ENCODE measurements around the gene ITFG2. TPM values are rescaled to one million over a fixed set of nuclear protein-coding genes. Genes with fewer than 3 reads are reported as not detected.

The ITFG2 gene
- total RNA-seq, 1 experiment from 2014 or later: 23.9 TPM

DNA sequence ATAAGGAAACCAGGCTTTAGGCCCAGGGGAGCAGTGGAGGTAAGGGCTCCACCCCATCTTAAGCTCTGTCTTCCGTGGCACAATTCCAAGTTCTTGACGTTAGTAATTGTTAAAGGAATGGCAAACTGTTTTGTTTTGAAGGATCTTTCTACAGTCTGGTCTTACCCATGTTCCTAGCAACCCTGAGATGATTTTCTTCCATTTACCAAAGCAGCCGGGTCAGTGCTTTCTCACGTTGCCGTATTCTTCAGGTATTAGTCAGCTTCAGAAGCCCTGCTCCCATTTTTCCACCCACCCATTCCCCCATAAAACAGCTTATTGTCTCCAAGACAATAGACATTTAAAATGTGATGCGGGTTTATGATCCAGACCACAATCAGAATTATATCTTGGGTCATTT, 12.1 kb downstream of the ITFG2 start:
- H3K4me3 Mint-ChIP-seq: no peak overlapping the region
- ATAC-seq (no peak), DNase-seq (ENCODE audit: low spot score) (no peak)
- peaks cover 28% of the 10 kb centered on the region for H3K4me1 Mint-ChIP-seq
- no peak for TF ChIP-seq ESRRA (CRISPR knock-in tag; IDR thresholded peaks at IDR 0.05; ENCODE audit: borderline replicate concordance)
- H3K27ac Mint-ChIP-seq: no peak overlapping the region; the same call in 1 of the 2 replicates
- no peaks in the 10 kb centered on the region for H3K9me3 Mint-ChIP-seq
- H3K27me3 Mint-ChIP-seq (ENCODE audit: low read depth): no peaks in the 10 kb centered on the region
- peaks cover 74% of the 10 kb centered on the region for H3K36me3 Mint-ChIP-seq
- ChIA-PET POLR2A (interaction anchor here (0.6 kb wide), 1 partner anchor 33 kb away, joined by 3 read pairs; no protein-coding TSS in a partner anchor), CTCF (interaction anchor here (1.0 to 2.5 kb wide), 4 partner anchors 21 to 249 kb away, joined by 3 to 14 read pairs (median 6); no protein-coding TSS in a partner anchor)

DNA sequence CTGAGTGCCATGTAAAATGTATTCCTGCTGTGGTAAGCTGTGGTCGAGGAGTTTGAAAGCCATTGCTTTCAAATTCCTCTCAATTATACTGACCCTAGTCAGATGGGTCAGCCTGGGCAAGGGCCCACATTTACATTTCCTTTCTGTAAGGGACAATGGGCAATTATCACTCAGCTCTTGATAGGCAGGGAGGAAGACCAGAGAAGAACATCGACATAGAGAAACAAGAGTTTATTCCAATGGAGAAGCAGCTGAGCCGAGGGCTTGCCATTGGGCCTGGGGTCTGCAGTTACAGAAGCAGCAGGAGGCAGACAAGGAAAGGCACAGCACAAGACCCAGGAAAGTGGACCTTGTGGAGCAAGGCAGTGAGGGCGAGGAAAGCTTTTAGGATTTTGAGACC, 12.7 kb downstream of the ITFG2 start:
- ATAC-seq (peak; percentile 53), DNase-seq (ENCODE audit: low spot score) (no peak)
- TF ChIP-seq, protein P1, sequence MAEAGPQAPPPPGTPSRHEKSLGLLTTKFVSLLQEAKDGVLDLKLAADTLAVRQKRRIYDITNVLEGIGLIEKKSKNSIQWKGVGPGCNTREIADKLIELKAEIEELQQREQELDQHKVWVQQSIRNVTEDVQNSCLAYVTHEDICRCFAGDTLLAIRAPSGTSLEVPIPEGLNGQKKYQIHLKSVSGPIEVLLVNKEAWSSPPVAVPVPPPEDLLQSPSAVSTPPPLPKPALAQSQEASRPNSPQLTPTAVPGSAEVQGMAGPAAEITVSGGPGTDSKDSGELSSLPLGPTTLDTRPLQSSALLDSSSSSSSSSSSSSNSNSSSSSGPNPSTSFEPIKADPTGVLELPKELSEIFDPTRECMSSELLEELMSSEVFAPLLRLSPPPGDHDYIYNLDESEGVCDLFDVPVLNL (CRISPR knock-in tag; IDR thresholded peaks at IDR 0.05; ENCODE audit: borderline replicate concordance, low read depth): no peak
- no peak for TF ChIP-seq TEAD1 (CRISPR knock-in tag; IDR thresholded peaks at IDR 0.05)
- TF ChIP-seq, protein P2, sequence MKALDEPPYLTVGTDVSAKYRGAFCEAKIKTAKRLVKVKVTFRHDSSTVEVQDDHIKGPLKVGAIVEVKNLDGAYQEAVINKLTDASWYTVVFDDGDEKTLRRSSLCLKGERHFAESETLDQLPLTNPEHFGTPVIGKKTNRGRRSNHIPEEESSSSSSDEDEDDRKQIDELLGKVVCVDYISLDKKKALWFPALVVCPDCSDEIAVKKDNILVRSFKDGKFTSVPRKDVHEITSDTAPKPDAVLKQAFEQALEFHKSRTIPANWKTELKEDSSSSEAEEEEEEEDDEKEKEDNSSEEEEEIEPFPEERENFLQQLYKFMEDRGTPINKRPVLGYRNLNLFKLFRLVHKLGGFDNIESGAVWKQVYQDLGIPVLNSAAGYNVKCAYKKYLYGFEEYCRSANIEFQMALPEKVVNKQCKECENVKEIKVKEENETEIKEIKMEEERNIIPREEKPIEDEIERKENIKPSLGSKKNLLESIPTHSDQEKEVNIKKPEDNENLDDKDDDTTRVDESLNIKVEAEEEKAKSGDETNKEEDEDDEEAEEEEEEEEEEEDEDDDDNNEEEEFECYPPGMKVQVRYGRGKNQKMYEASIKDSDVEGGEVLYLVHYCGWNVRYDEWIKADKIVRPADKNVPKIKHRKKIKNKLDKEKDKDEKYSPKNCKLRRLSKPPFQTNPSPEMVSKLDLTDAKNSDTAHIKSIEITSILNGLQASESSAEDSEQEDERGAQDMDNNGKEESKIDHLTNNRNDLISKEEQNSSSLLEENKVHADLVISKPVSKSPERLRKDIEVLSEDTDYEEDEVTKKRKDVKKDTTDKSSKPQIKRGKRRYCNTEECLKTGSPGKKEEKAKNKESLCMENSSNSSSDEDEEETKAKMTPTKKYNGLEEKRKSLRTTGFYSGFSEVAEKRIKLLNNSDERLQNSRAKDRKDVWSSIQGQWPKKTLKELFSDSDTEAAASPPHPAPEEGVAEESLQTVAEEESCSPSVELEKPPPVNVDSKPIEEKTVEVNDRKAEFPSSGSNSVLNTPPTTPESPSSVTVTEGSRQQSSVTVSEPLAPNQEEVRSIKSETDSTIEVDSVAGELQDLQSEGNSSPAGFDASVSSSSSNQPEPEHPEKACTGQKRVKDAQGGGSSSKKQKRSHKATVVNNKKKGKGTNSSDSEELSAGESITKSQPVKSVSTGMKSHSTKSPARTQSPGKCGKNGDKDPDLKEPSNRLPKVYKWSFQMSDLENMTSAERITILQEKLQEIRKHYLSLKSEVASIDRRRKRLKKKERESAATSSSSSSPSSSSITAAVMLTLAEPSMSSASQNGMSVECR (CRISPR knock-in tag; IDR thresholded peaks at IDR 0.05; ENCODE audit: borderline replicate concordance): no peak
- no peak for TF ChIP-seq KAT7 (CRISPR knock-in tag; IDR thresholded peaks at IDR 0.05; ENCODE audit: borderline replicate concordance)
- no peak for TF ChIP-seq ZNF671 (CRISPR knock-in tag; IDR thresholded peaks at IDR 0.05)
- no peak for TF ChIP-seq NR1H2 (CRISPR knock-in tag; IDR thresholded peaks at IDR 0.05)
- no peak for TF ChIP-seq NFATC4 (CRISPR knock-in tag; IDR thresholded peaks at IDR 0.05)
- TF ChIP-seq ETV6 (CRISPR knock-in tag; IDR thresholded peaks at IDR 0.05): no peak
- TF ChIP-seq, protein P3, sequence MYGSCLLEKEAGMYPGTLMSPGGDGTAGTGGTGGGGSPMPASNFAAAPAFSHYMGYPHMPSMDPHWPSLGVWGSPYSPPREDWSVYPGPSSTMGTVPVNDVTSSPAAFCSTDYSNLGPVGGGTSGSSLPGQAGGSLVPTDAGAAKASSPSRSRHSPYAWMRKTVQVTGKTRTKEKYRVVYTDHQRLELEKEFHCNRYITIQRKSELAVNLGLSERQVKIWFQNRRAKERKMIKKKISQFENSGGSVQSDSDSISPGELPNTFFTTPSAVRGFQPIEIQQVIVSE (CRISPR knock-in tag; IDR thresholded peaks at IDR 0.05; ENCODE audit: borderline replicate concordance): no peak
- TF ChIP-seq CREM (CRISPR knock-in tag; IDR thresholded peaks at IDR 0.05): no peak
- no peak for TF ChIP-seq GTF2I (CRISPR knock-in tag; conservative IDR thresholded peaks at IDR 0.05)
- Mint-ChIP-seq H3K9me3 (no peaks in the 10 kb centered on the region), H3K4me1 (peaks cover 22% of the 10 kb centered on the region), H3K27me3 (ENCODE audit: low read depth) (no peaks in the 10 kb centered on the region), H3K27ac (peak overlapping the region; percentile 22; the same call in 1 of the 2 replicates), H3K36me3 (peaks cover 69% of the 10 kb centered on the region), H3K4me3 (no peak overlapping the region)
- CTCF ChIA-PET: interaction anchor here (0.6 to 2.5 kb wide), 8 partner anchors 20 to 248 kb away, joined by 3 to 14 read pairs (median 4); no protein-coding TSS in a partner anchor
- POLR2A ChIA-PET: interaction anchor here (0.6 to 0.9 kb wide), 2 partner anchors 31 to 33 kb away, joined by 3 read pairs; no protein-coding TSS in a partner anchor

DNA sequence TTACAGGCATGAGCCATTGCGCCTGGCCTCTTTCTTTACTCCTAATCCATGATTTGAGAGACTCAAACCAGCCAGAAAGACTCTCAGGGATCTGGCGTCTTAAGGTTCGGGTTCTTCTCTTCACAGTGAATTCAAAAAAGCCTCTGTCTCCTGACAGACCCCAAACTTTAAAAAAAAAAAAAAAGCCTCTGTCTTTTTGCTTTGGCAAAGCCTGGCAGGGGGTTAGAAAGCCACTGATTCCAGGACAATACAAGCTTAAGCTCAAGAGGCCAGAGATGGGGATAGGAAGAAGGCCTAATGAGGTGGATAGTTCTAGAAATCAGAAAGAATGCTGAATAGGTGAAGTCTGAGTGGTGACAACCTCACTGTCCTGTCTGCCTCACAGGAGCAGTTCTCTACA, 13.6 kb downstream of the ITFG2 start:
- DNase-seq (ENCODE audit: low spot score) (no peak), ATAC-seq (no peak)
- CTCF ChIA-PET: interaction anchor here (1.2 to 2.5 kb wide), 4 partner anchors 20 to 215 kb away, joined by 3 to 14 read pairs (median 6); no protein-coding TSS in a partner anchor
- H3K36me3 Mint-ChIP-seq: peaks cover 69% of the 10 kb centered on the region
- H3K27ac Mint-ChIP-seq: no peak overlapping the region
- no peaks in the 10 kb centered on the region for H3K27me3 Mint-ChIP-seq (ENCODE audit: low read depth)
- no peaks in the 10 kb centered on the region for H3K9me3 Mint-ChIP-seq
- no peak overlapping the region for H3K4me3 Mint-ChIP-seq
- peaks cover 18% of the 10 kb centered on the region for H3K4me1 Mint-ChIP-seq
- POLR2A ChIA-PET: interaction anchor here (0.9 kb wide), 1 partner anchor 30 kb away, joined by 3 read pairs; no protein-coding TSS in a partner anchor
- TF ChIP-seq ZNF416 (CRISPR knock-in tag; IDR thresholded peaks at IDR 0.05): no peak
- TF ChIP-seq, protein P4, sequence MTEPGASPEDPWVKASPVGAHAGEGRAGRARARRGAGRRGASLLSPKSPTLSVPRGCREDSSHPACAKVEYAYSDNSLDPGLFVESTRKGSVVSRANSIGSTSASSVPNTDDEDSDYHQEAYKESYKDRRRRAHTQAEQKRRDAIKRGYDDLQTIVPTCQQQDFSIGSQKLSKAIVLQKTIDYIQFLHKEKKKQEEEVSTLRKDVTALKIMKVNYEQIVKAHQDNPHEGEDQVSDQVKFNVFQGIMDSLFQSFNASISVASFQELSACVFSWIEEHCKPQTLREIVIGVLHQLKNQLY (CRISPR knock-in tag; IDR thresholded peaks at IDR 0.05): no peak
- TF ChIP-seq SP1 (CRISPR knock-in tag; conservative IDR thresholded peaks at IDR 0.05): no peak
- TF ChIP-seq, protein P5, sequence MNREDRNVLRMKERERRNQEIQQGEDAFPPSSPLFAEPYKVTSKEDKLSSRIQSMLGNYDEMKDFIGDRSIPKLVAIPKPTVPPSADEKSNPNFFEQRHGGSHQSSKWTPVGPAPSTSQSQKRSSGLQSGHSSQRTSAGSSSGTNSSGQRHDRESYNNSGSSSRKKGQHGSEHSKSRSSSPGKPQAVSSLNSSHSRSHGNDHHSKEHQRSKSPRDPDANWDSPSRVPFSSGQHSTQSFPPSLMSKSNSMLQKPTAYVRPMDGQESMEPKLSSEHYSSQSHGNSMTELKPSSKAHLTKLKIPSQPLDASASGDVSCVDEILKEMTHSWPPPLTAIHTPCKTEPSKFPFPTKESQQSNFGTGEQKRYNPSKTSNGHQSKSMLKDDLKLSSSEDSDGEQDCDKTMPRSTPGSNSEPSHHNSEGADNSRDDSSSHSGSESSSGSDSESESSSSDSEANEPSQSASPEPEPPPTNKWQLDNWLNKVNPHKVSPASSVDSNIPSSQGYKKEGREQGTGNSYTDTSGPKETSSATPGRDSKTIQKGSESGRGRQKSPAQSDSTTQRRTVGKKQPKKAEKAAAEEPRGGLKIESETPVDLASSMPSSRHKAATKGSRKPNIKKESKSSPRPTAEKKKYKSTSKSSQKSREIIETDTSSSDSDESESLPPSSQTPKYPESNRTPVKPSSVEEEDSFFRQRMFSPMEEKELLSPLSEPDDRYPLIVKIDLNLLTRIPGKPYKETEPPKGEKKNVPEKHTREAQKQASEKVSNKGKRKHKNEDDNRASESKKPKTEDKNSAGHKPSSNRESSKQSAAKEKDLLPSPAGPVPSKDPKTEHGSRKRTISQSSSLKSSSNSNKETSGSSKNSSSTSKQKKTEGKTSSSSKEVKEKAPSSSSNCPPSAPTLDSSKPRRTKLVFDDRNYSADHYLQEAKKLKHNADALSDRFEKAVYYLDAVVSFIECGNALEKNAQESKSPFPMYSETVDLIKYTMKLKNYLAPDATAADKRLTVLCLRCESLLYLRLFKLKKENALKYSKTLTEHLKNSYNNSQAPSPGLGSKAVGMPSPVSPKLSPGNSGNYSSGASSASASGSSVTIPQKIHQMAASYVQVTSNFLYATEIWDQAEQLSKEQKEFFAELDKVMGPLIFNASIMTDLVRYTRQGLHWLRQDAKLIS (CRISPR knock-in tag; IDR thresholded peaks at IDR 0.05; ENCODE audit: borderline replicate concordance): no peak
- TF ChIP-seq ZNF317 (CRISPR knock-in tag; IDR thresholded peaks at IDR 0.05; ENCODE audit: borderline replicate concordance, low read depth): no peak
- no peak for TF ChIP-seq OVOL2 (CRISPR knock-in tag; IDR thresholded peaks at IDR 0.05; ENCODE audit: borderline replicate concordance)
- TF ChIP-seq, protein P6, sequence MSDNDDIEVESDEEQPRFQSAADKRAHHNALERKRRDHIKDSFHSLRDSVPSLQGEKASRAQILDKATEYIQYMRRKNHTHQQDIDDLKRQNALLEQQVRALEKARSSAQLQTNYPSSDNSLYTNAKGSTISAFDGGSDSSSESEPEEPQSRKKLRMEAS (CRISPR knock-in tag; IDR thresholded peaks at IDR 0.05): no peak
- TF ChIP-seq NR3C1 (CRISPR knock-in tag; conservative IDR thresholded peaks at IDR 0.05; ENCODE audit: low read depth): no peak
- no peak for TF ChIP-seq FOXJ3 (CRISPR knock-in tag; IDR thresholded peaks at IDR 0.05; ENCODE audit: borderline replicate concordance)
- no peak for TF ChIP-seq MXD4 (CRISPR knock-in tag; IDR thresholded peaks at IDR 0.05; ENCODE audit: borderline replicate concordance)

Data from WTC11 (cell line).